ENCODE measurements around the gene MED25. TPM values are rescaled to one million over a fixed set of nuclear protein-coding genes. Genes with fewer than 3 reads are reported as not detected.

The MED25 gene
- total RNA-seq, 1 experiment from 2014 or later = 47.5 TPM

DNA sequence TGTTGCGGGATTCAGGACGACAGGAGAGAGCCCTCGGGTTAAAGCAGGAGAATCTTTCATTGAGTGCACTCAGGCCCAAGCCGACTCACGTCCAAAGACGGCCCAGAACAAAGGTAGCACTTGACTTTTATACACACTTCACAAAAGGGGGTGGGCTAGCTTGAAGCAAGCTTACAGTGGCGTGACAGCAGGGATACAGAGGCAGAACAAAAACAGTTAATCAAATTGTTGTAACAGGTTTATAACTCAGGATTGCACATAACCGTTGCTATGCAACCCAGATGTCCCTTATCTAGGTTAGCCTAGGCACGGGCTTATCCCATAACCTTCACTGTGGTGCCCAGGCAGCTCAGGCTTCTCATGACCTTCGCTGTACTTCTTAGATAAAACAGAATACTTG lies 2.0 kb downstream of the MED25 start:
- H3K9ac ChIP-seq (ENCODE audit: low read length) = no peak overlapping the region
- H3F3A ChIP-seq (ENCODE audit: low read length, unreplicated experiment) = no peaks in the 10 kb centered on the region
- no peaks in the 10 kb centered on the region for H4K20me1 ChIP-seq (ENCODE audit: low read length)
- peaks cover 41% of the 10 kb centered on the region for H3K79me2 ChIP-seq (ENCODE audit: low read length)
- intact Hi-C loops (cut with micrococcal nuclease) = no loop called here
- no peak overlapping the region for H2AFZ ChIP-seq (ENCODE audit: low read length)
- no peaks in the 10 kb centered on the region for H3K27me3 ChIP-seq (ENCODE audit: low read length)
- ATAC-seq = no peak
- H3K36me3 ChIP-seq (ENCODE audit: low read depth, low read length) = peaks cover 3% of the 10 kb centered on the region; the same call in 1 of the 2 replicates
- POLR2A ChIA-PET (ENCODE audit: unreplicated experiment) = no interaction called here
- no peaks in the 10 kb centered on the region for H3K9me3 ChIP-seq (ENCODE audit: low read length)
- peaks cover 10% of the 10 kb centered on the region for H3K4me1 ChIP-seq (ENCODE audit: insufficient read depth, low read length)
- no peaks in the 10 kb centered on the region for H3K9me2 ChIP-seq (replicated peaks; ENCODE audit: low read length)
- CTCF ChIA-PET = no interaction called here
- no peak for TF ChIP-seq EZH2 (IDR thresholded peaks at IDR 0.05; ENCODE audit: low read length, unreplicated experiment)
- TF ChIP-seq, protein P1, sequence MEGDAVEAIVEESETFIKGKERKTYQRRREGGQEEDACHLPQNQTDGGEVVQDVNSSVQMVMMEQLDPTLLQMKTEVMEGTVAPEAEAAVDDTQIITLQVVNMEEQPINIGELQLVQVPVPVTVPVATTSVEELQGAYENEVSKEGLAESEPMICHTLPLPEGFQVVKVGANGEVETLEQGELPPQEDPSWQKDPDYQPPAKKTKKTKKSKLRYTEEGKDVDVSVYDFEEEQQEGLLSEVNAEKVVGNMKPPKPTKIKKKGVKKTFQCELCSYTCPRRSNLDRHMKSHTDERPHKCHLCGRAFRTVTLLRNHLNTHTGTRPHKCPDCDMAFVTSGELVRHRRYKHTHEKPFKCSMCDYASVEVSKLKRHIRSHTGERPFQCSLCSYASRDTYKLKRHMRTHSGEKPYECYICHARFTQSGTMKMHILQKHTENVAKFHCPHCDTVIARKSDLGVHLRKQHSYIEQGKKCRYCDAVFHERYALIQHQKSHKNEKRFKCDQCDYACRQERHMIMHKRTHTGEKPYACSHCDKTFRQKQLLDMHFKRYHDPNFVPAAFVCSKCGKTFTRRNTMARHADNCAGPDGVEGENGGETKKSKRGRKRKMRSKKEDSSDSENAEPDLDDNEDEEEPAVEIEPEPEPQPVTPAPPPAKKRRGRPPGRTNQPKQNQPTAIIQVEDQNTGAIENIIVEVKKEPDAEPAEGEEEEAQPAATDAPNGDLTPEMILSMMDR (conservative IDR thresholded peaks at IDR 0.05; ENCODE audit: low read depth, low read length) = no peak
- no peak for TF ChIP-seq EZH2phosphoT487 (IDR thresholded peaks at IDR 0.05; ENCODE audit: borderline replicate concordance, low read length)
- H3K4me2 ChIP-seq (ENCODE audit: low read length) = no peak overlapping the region
- H3K27ac ChIP-seq (ENCODE audit: low read length) = no peak overlapping the region
- BruUV-seq (replicated peaks) = no TSS peak
- H3K4me3 ChIP-seq (ENCODE audit: low read length) = no peak overlapping the region
- no peak for DNase-seq

GRCh38 chr19:49823472-49823871 lies 5.4 kb downstream of the MED25 start:
- CTCF ChIA-PET = no interaction called here
- no peak overlapping the region for H3K27ac ChIP-seq (ENCODE audit: low read length)
- ATAC-seq (no peak), DNase-seq (no peak)
- no peaks in the 10 kb centered on the region for H3K9me3 ChIP-seq (ENCODE audit: low read length)
- H3K27me3 ChIP-seq (ENCODE audit: low read length) = no peaks in the 10 kb centered on the region
- H3K36me3 ChIP-seq (ENCODE audit: low read depth, low read length) = peaks cover 3% of the 10 kb centered on the region; the same call in 1 of the 2 replicates
- POLR2A ChIA-PET (ENCODE audit: unreplicated experiment) = no interaction called here
- H3K9ac ChIP-seq (ENCODE audit: low read length) = no peak overlapping the region
- H3K4me1 ChIP-seq (ENCODE audit: insufficient read depth, low read length) = peaks cover 5% of the 10 kb centered on the region
- BruUV-seq (replicated peaks) = no TSS peak
- TF ChIP-seq, protein P1 (conservative IDR thresholded peaks at IDR 0.05; ENCODE audit: low read depth, low read length) = no peak
- TF ChIP-seq EZH2 (IDR thresholded peaks at IDR 0.05; ENCODE audit: low read length, unreplicated experiment) (no peak), EZH2phosphoT487 (IDR thresholded peaks at IDR 0.05; ENCODE audit: borderline replicate concordance, low read length) (no peak)
- H3K9me2 ChIP-seq (replicated peaks; ENCODE audit: low read length) = no peaks in the 10 kb centered on the region
- peaks cover 41% of the 10 kb centered on the region for H3K79me2 ChIP-seq (ENCODE audit: low read length)
- H3K4me2 ChIP-seq (ENCODE audit: low read length) = no peak overlapping the region
- no peak overlapping the region for H2AFZ ChIP-seq (ENCODE audit: low read length)
- no peaks in the 10 kb centered on the region for H4K20me1 ChIP-seq (ENCODE audit: low read length)
- no peak overlapping the region for H3K4me3 ChIP-seq (ENCODE audit: low read length)
- no peaks in the 10 kb centered on the region for H3F3A ChIP-seq (ENCODE audit: low read length, unreplicated experiment)
- intact Hi-C loops (cut with micrococcal nuclease) = no loop called here

- no peaks in the 10 kb centered on the region for H3K9me2 ChIP-seq (replicated peaks; ENCODE audit: low read length)
- no peaks in the 10 kb centered on the region for H3F3A ChIP-seq (ENCODE audit: low read length, unreplicated experiment)
- H4K20me1 ChIP-seq (ENCODE audit: low read length) = no peaks in the 10 kb centered on the region
- no peak for TF ChIP-seq EZH2 (IDR thresholded peaks at IDR 0.05; ENCODE audit: low read length, unreplicated experiment)
- TF ChIP-seq, protein P1 (conservative IDR thresholded peaks at IDR 0.05; ENCODE audit: low read depth, low read length) = no peak
- ChIA-PET POLR2A (ENCODE audit: unreplicated experiment) (no interaction called here), CTCF (no interaction called here)
- H3K4me1 ChIP-seq (ENCODE audit: insufficient read depth, low read length) = no peaks in the 10 kb centered on the region
- H3K9me3 ChIP-seq (ENCODE audit: low read length) = no peaks in the 10 kb centered on the region
- H3K79me2 ChIP-seq (ENCODE audit: low read length) = peaks cover 29% of the 10 kb centered on the region
- H3K27ac ChIP-seq (ENCODE audit: low read length) = no peak overlapping the region
- no peak overlapping the region for H3K9ac ChIP-seq (ENCODE audit: low read length)
- BruUV-seq (replicated peaks) = no TSS peak
- peaks cover 3% of the 10 kb centered on the region; the same call in 1 of the 2 replicates for H3K36me3 ChIP-seq (ENCODE audit: low read depth, low read length)
- H3K4me3 ChIP-seq (ENCODE audit: low read length) = no peak overlapping the region
- H3K27me3 ChIP-seq (ENCODE audit: low read length) = no peaks in the 10 kb centered on the region
- no peak overlapping the region for H2AFZ ChIP-seq (ENCODE audit: low read length)
- H3K4me2 ChIP-seq (ENCODE audit: low read length) = no peak overlapping the region
- DNase-seq (no peak), ATAC-seq (no peak)
- intact Hi-C loops (cut with micrococcal nuclease) = no loop called here
Measured at GRCh38 chr19:49824662-49825061, 6.6 kb downstream of the MED25 start.
